Measurements from ENCODE around the gene GHRL.

GHRL gene

DNA sequence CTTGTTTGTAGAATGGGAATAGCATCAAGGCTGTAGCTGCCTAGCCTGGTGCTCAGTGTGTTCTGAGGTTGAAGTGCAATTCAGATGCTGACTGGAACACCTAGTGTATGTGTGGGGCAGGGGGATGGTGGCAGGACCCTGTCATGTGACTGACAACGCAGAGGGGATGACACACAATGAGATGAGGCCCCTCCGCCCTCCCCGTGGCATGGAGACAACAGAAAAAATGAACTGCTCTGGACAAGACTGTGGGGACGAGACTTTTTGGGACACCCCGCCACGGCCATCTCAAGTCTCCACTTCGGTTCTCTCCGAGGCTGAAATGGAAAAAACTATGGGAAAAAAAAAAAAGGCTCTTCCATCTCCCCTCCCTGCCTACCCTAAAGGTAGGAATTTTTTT lies 38.6 kb upstream of the GHRL start:
- Histone ChIP-seq H3K27me3 (ENCODE audit: low read length) (no peaks in the 10 kb centered on the region), H4K20me1 (ENCODE audit: low read depth, low read length) (no peaks in the 10 kb centered on the region), H3F3A (ENCODE audit: insufficient read depth) (no peaks in the 10 kb centered on the region), H3K9me3 (ENCODE audit: insufficient read depth, low read length) (no peaks in the 10 kb centered on the region), H2AFZ (ENCODE audit: low read depth, low read length, severe bottlenecking) (no peak overlapping the region), H3K27ac (ENCODE audit: low read depth, low read length) (no peak overlapping the region), H3K4me3 (ENCODE audit: insufficient read depth, low read length, poor library complexity, severe bottlenecking) (no peak overlapping the region), H3K4me2 (ENCODE audit: low read depth, low read length, poor library complexity, severe bottlenecking) (no peak overlapping the region), H3K79me2 (ENCODE audit: insufficient read depth, low read length) (no peaks in the 10 kb centered on the region), H3K36me3 (ENCODE audit: low read length) (no peaks in the 10 kb centered on the region), H3K9me2 (replicated peaks; ENCODE audit: insufficient read depth, low read length) (no peaks in the 10 kb centered on the region), H3K9ac (ENCODE audit: low read length) (no peak overlapping the region)
- TF ChIP-seq, protein P1, sequence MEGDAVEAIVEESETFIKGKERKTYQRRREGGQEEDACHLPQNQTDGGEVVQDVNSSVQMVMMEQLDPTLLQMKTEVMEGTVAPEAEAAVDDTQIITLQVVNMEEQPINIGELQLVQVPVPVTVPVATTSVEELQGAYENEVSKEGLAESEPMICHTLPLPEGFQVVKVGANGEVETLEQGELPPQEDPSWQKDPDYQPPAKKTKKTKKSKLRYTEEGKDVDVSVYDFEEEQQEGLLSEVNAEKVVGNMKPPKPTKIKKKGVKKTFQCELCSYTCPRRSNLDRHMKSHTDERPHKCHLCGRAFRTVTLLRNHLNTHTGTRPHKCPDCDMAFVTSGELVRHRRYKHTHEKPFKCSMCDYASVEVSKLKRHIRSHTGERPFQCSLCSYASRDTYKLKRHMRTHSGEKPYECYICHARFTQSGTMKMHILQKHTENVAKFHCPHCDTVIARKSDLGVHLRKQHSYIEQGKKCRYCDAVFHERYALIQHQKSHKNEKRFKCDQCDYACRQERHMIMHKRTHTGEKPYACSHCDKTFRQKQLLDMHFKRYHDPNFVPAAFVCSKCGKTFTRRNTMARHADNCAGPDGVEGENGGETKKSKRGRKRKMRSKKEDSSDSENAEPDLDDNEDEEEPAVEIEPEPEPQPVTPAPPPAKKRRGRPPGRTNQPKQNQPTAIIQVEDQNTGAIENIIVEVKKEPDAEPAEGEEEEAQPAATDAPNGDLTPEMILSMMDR (IDR thresholded peaks at IDR 0.05; ENCODE audit: insufficient read depth, low read length, poor library complexity, severe bottlenecking): no peak
- TF ChIP-seq EZH2phosphoT487 (conservative IDR thresholded peaks at IDR 0.05; ENCODE audit: low read length): no peak

DNA sequence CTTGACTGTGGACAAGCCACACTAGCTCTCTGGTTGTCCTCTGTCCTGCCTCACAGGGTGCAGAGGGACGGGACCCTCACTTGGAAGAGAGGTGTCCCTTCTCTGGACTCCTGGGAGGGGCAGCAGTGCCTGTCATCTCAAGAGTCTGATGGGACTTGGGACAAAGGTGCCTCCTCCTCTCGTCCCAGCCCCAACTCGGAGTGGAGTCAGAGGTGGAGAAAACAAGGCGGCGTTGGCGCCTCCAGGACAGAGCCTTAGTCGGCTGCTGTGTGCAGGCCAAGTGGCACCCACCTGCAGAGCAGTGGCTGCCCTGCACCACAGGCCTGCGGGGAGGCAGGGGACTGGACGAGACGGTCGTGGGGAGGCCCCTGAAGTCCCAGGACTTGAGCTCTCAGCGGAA lies 37.6 kb upstream of the GHRL start:
- Histone ChIP-seq H3K27me3 (ENCODE audit: low read length) (no peaks in the 10 kb centered on the region), H3K4me3 (ENCODE audit: insufficient read depth, low read length, poor library complexity, severe bottlenecking) (no peak overlapping the region), H3K79me2 (ENCODE audit: insufficient read depth, low read length) (no peaks in the 10 kb centered on the region), H4K20me1 (ENCODE audit: low read depth, low read length) (no peaks in the 10 kb centered on the region), H3K9me3 (ENCODE audit: insufficient read depth, low read length) (no peaks in the 10 kb centered on the region), H3K36me3 (ENCODE audit: low read length) (no peaks in the 10 kb centered on the region), H3F3A (ENCODE audit: insufficient read depth) (no peaks in the 10 kb centered on the region), H3K9ac (ENCODE audit: low read length) (no peak overlapping the region), H2AFZ (ENCODE audit: low read depth, low read length, severe bottlenecking) (no peak overlapping the region), H3K9me2 (replicated peaks; ENCODE audit: insufficient read depth, low read length) (no peaks in the 10 kb centered on the region), H3K27ac (ENCODE audit: low read depth, low read length) (no peak overlapping the region), H3K4me2 (ENCODE audit: low read depth, low read length, poor library complexity, severe bottlenecking) (no peak overlapping the region)
- TF ChIP-seq, protein P1 (IDR thresholded peaks at IDR 0.05; ENCODE audit: insufficient read depth, low read length, poor library complexity, severe bottlenecking): no peak
- no peak for TF ChIP-seq EZH2phosphoT487 (conservative IDR thresholded peaks at IDR 0.05; ENCODE audit: low read length)

DNA sequence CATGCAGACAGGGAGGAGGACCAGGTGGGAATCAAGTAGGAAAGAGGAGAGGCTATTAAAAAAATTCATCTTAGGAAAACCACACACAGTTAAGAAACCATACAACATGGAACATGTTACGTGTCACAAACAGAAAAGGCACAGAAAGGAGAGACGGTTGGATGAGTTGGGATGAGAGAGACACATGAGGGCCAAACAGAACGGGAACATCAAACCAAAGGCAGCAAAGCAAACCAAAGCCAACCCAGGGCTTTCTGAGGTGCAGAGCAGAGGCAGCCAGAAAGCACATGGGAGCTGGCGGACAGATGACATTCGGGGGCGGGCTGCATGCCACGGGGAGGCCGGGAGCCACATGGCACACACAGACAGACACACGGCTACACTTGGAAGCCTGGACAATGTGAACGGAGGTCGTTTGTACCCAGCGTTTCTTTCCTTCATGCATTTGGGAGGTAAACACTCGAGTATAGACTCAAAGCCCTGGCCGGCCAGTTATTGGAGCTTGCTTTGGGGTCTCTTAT lies 36.8 kb upstream of the GHRL start:
- Histone ChIP-seq H3K36me3 (ENCODE audit: low read length) (no peaks in the 10 kb centered on the region), H3K9me3 (ENCODE audit: insufficient read depth, low read length) (no peaks in the 10 kb centered on the region), H3K27me3 (ENCODE audit: low read length) (no peaks in the 10 kb centered on the region), H3K4me3 (ENCODE audit: insufficient read depth, low read length, poor library complexity, severe bottlenecking) (no peak overlapping the region), H2AFZ (ENCODE audit: low read depth, low read length, severe bottlenecking) (no peak overlapping the region), H4K20me1 (ENCODE audit: low read depth, low read length) (no peaks in the 10 kb centered on the region), H3K27ac (ENCODE audit: low read depth, low read length) (no peak overlapping the region), H3K4me2 (ENCODE audit: low read depth, low read length, poor library complexity, severe bottlenecking) (no peak overlapping the region), H3K9ac (ENCODE audit: low read length) (no peak overlapping the region), H3K9me2 (replicated peaks; ENCODE audit: insufficient read depth, low read length) (no peaks in the 10 kb centered on the region), H3F3A (ENCODE audit: insufficient read depth) (no peaks in the 10 kb centered on the region), H3K79me2 (ENCODE audit: insufficient read depth, low read length) (no peaks in the 10 kb centered on the region)
- TF ChIP-seq, protein P1 (IDR thresholded peaks at IDR 0.05; ENCODE audit: insufficient read depth, low read length, poor library complexity, severe bottlenecking): no peak
- TF ChIP-seq EZH2phosphoT487 (conservative IDR thresholded peaks at IDR 0.05; ENCODE audit: low read length): no peak
